ENCODE results near the gene CAMK1G. TPM values are rescaled to one million over a fixed set of nuclear protein-coding genes. Genes with fewer than 3 reads are reported as not detected.

CAMK1G gene
- total RNA-seq, 1 experiment from 2014 or later, result not detected

DNA sequence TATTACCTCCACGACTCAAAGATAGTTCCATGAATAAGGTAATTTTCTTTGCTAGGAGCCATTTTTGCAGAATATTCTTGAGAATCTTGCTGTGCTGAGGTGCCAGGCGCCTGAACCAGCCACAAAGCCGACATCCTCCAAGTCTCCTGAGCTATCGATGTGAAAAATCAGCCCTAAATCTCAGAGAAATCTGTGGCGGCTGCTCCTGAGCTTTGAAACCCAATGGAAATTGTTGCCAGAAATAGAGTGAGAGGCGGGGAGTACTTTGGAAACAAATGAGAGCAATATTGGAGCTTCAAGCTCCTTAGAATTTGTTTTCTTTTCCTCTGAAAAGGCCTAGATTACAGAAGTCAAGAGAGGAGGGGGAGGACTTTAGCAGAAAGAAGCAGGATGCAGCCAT, 6.3 kb downstream of the CAMK1G start:
- Histone ChIP-seq H3F3A (ENCODE audit: insufficient read depth, low read depth) (peaks cover 11% of the 10 kb centered on the region; the same call in 1 of the 2 replicates), H3K9me2 (ENCODE audit: insufficient read depth) (no peaks in the 10 kb centered on the region), H3K27ac (no peak overlapping the region), H2AFZ (no peak overlapping the region), H3K4me3 (no peak overlapping the region), H3K9me3 (ENCODE audit: insufficient read depth, low read depth) (no peaks in the 10 kb centered on the region), H3K36me3 (ENCODE audit: low read depth) (no peaks in the 10 kb centered on the region), H3K4me1 (replicated peaks; ENCODE audit: insufficient read depth) (peaks cover 14% of the 10 kb centered on the region), H3K79me2 (ENCODE audit: low read depth) (no peaks in the 10 kb centered on the region), H3K4me2 (no peak overlapping the region), H4K20me1 (ENCODE audit: insufficient read depth) (no peaks in the 10 kb centered on the region), H3K27me3 (ENCODE audit: insufficient read depth, low read depth) (no peaks in the 10 kb centered on the region; the same call in 1 of the 2 replicates)
- intact Hi-C loops (cut with micrococcal nuclease; ENCODE audit: unreplicated experiment), result no loop called here
- TF ChIP-seq, protein P1, sequence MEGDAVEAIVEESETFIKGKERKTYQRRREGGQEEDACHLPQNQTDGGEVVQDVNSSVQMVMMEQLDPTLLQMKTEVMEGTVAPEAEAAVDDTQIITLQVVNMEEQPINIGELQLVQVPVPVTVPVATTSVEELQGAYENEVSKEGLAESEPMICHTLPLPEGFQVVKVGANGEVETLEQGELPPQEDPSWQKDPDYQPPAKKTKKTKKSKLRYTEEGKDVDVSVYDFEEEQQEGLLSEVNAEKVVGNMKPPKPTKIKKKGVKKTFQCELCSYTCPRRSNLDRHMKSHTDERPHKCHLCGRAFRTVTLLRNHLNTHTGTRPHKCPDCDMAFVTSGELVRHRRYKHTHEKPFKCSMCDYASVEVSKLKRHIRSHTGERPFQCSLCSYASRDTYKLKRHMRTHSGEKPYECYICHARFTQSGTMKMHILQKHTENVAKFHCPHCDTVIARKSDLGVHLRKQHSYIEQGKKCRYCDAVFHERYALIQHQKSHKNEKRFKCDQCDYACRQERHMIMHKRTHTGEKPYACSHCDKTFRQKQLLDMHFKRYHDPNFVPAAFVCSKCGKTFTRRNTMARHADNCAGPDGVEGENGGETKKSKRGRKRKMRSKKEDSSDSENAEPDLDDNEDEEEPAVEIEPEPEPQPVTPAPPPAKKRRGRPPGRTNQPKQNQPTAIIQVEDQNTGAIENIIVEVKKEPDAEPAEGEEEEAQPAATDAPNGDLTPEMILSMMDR (conservative IDR thresholded peaks at IDR 0.05), result no peak
- no peak for TF ChIP-seq EZH2 (IDR thresholded peaks at IDR 0.05; ENCODE audit: low read depth)
- ChIA-PET POLR2A (ENCODE audit: unreplicated experiment) (no interaction called here), CTCF (interaction anchor here (0.7 kb wide), 1 partner anchor 59 kb away, joined by 3 read pairs; no protein-coding TSS in a partner anchor)
- no TSS peak for BruUV-seq (replicated peaks)
- DNase-seq, result no peak

DNA sequence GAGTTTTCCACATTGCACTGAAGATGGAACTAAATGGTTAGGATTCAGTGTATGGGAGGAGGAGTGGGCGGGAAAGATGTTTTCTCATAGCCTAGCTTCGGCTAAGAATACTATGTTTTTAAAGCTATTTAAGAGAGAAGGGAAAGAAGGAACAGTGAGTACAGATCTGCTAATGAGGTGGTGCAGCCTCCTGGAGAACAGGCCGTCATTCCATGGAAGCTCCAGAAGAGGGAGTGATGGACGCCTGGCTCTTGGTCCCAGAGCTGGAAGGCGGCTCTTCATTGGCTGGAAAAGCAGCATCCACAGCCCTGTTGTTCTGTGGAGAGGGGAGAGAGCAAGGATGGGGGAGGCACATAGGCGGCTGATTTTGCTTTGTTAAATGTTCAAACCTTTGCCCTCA, 6.9 kb downstream of the CAMK1G start:
- POLR2A ChIA-PET (ENCODE audit: unreplicated experiment), result no interaction called here
- Histone ChIP-seq H3K4me3 (no peak overlapping the region), H3F3A (ENCODE audit: insufficient read depth, low read depth) (peaks cover 11% of the 10 kb centered on the region; the same call in 1 of the 2 replicates), H3K9me2 (ENCODE audit: insufficient read depth) (no peaks in the 10 kb centered on the region), H3K27ac (no peak overlapping the region), H3K4me2 (no peak overlapping the region), H3K79me2 (ENCODE audit: low read depth) (no peaks in the 10 kb centered on the region), H2AFZ (no peak overlapping the region), H4K20me1 (ENCODE audit: insufficient read depth) (no peaks in the 10 kb centered on the region), H3K36me3 (ENCODE audit: low read depth) (no peaks in the 10 kb centered on the region), H3K9me3 (ENCODE audit: insufficient read depth, low read depth) (no peaks in the 10 kb centered on the region), H3K27me3 (ENCODE audit: insufficient read depth, low read depth) (no peaks in the 10 kb centered on the region; the same call in 1 of the 2 replicates), H3K4me1 (replicated peaks; ENCODE audit: insufficient read depth) (peaks cover 14% of the 10 kb centered on the region)
- CTCF ChIA-PET, result interaction anchor here (0.7 kb wide), 1 partner anchor 58 kb away, joined by 3 read pairs; no protein-coding TSS in a partner anchor
- no peak for DNase-seq
- intact Hi-C loops (cut with micrococcal nuclease; ENCODE audit: unreplicated experiment), result no loop called here
- no TSS peak for BruUV-seq (replicated peaks)
- no peak for TF ChIP-seq EZH2 (IDR thresholded peaks at IDR 0.05; ENCODE audit: low read depth)
- TF ChIP-seq, protein P1 (conservative IDR thresholded peaks at IDR 0.05), result peak; percentile 58; the same call in 1 of the 2 replicates

DNA sequence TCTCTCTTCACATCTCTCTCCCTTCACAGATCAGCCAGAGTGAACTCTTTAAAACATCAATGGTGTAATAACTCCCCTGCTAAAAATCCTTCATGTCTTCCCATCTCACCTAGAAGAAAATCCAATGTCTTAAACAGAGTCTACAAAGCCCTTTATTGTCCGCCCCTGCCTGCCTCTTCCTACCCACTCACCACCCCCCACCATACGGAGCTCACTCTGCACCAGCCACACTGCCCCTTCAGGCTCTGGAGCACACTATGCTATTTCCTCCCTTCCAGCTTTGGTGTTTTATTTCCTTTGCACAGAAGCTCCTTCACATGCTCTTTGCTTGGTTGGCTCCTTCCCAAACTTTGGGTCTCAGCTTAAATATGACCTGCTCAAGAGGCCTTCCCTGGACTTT, 10.2 kb downstream of the CAMK1G start:
- POLR2A ChIA-PET (ENCODE audit: unreplicated experiment), result no interaction called here
- Histone ChIP-seq H3K27me3 (ENCODE audit: insufficient read depth, low read depth) (no peaks in the 10 kb centered on the region; the same call in 1 of the 2 replicates), H3K4me1 (replicated peaks; ENCODE audit: insufficient read depth) (no peaks in the 10 kb centered on the region), H3K4me3 (no peak overlapping the region), H2AFZ (no peak overlapping the region), H3K27ac (no peak overlapping the region), H3K36me3 (ENCODE audit: low read depth) (no peaks in the 10 kb centered on the region), H3K4me2 (no peak overlapping the region), H3K79me2 (ENCODE audit: low read depth) (no peaks in the 10 kb centered on the region), H3K9me2 (ENCODE audit: insufficient read depth) (no peaks in the 10 kb centered on the region), H4K20me1 (ENCODE audit: insufficient read depth) (no peaks in the 10 kb centered on the region), H3K9me3 (ENCODE audit: insufficient read depth, low read depth) (no peaks in the 10 kb centered on the region), H3F3A (ENCODE audit: insufficient read depth, low read depth) (no peaks in the 10 kb centered on the region)
- CTCF ChIA-PET, result no interaction called here
- no TSS peak for BruUV-seq (replicated peaks)
- intact Hi-C loops (cut with micrococcal nuclease; ENCODE audit: unreplicated experiment), result no loop called here
- TF ChIP-seq EZH2 (IDR thresholded peaks at IDR 0.05; ENCODE audit: low read depth), result no peak
- TF ChIP-seq, protein P1 (conservative IDR thresholded peaks at IDR 0.05), result no peak
- DNase-seq, result no peak

Data from PC-9 (cell line).